OCI-LY1 (cell line): Measurements from ENCODE around the gene DUS2.

Experiments
- CTCF ChIP-seq: fragments of 200-600 bp; sonication (generic), shearing (Covaris generic); IDR thresholded peaks from 2 replicates; pipeline ENCODE4 v1.5.1; 2017; ENCODE audit warnings: mild to moderate bottlenecking, antibody characterized with exemption, low read length, moderate library complexity, mixed read lengths
- EZH2 ChIP-seq: fragments of 200-600 bp; sonication (generic), shearing (Covaris generic); IDR thresholded peaks from 2 replicates; pipeline ENCODE4 v1.8.0; 2017; ENCODE audit warnings: borderline replicate concordance, mixed run types, mild to moderate bottlenecking, antibody characterized with exemption, low read length, moderate library complexity, mixed read lengths

- TF ChIP-seq CTCF (no peak), EZH2 (no peak)
Observed at GRCh38 chr16:68117884-68118283, 94.8 kb downstream of the DUS2 start.
